GM19351 (cell line): ENCODE data around the gene XIRP2.
"Not testable (repeated sequence)": the region's sequence is repeated elsewhere in the genome, so short reads cannot be mapped to it uniquely, and the experiment has no call there.

ENCODE experiments used
- ATAC-seq: cut with Tn5 transposase; IDR thresholded peaks from one replicate; pipeline ENCODE4 v1.9.1; 2021; ENCODE audit warnings: mild to moderate bottlenecking, moderate library complexity; ENCODE audit not compliant: unreplicated experiment

Gene XIRP2

DNA sequence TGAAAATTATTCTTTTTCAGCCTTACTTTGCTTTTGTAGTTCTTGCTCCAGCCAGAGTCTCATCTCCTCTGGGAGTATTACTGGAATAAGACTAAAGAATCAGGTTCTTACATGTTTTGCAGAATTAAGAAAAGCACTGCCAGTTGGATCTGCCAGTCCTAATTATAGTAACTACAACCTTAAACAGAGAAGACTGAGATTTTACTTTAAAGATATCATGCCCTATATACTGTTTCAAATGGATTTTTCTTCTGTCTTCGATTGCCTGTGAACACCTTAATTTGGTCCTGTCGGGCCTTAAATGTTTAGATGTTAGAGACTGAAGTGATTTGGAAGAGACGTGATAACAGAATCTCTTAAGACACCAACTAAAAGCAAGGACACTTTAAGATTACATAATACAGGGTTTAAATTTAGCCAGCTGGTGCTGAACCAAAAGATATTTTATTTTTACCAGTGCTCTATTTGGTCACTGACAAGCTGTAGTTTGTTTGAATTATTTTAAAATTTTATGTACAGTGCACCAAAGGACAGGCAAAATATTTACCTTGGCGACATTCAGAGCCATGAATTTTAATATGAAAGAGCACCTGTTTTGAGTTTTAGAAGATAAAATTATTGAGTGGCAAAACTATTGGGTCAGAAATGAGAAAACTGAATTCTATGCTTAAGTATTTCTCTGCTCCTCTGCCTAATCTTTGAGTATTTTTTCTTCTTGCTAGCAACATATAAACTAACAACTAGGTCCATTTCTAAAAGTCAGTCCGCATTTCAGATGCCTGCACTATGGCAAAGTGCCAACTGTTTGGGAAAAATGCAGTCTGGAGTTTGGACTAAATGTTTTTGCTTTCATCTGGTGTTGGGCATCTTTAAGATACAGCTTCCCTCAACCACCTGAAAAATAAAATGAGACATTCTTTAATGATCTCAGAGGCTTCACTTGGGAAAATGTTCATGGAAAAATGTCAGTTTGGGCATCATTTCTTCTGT is 300.0 kb downstream of the XIRP2 start:
- ATAC-seq: no peak

GRCh38 chr2:167190053-167190452 is 301.8 kb downstream of the XIRP2 start:
- no peak for ATAC-seq

DNA sequence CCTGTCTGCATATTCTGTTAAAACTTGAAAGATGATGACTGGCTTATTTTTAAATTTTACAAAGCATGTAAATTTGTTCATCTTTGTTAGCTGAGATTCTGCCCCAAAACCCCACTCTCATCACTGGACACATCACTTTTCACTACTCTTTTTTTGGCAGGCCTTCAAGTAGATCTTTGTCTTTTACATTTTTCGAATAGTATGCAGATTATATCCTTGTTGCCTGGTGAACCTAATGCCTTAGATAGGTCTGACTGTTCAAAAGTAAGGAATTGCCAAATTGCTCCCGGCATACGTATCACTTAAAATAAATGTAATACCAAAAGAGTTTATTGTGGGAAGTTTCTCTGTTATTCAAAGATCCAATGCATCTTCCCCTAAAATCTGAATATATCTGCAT is 303.3 kb downstream of the XIRP2 start:
- ATAC-seq: no peak

DNA sequence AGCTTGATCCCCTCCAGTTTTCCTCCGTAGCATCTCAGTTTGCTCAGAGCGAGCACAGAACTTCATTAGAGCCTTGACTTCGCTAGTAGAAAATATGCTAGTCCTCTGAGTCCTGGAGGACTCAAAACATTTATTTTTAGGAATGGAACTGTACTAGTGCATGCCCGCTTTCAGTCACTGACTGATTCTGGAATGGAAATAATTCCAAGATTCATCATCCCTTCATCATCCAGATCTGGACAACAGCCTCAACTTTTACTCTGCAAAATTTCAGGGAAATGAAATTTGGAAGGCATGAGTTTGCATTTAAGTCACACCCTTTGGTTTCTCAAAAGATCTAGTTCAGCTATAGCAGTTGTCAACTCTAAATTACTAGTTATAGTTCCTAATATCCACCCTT is 304.6 kb downstream of the XIRP2 start:
- ATAC-seq: no peak

DNA sequence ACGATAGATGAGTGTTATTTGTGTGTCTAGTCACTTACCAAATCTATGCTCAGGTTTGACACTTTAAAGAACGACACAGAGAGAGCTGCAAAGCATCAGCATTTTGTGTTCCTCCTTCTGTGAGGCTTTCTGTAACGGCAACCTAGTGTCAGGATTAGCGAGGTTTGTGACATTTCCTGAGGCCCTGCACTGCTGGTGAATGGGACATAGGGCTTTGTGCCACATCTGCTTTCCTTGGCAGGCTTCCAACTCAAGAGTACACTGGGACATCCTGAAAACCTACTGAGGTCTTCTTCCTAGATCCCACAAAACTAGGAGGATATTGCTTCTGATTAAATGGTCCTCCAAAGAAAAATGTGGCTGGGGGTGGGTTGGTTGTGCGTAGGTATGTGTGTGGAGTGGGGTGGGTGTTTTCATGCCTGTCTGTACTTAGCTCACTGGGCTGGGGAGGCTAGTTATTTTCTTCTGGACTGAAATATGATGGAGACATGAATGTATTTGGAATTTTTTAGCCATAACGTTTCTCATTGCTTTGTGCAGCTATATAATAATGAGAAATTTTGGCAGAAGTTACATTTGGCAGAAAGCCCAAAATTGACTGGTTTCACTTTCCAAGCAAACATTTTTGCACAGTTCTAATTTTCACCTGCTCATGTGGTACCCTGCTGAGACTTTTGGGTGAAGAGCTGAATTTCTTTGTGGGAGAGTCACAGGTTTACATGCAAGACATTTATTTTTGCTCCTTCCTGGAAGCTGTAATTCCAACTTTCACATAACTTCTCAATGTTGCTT is 308.4 kb downstream of the XIRP2 start:
- no peak for ATAC-seq

GRCh38 chr2:167198009-167198408 is 309.7 kb downstream of the XIRP2 start:
- ATAC-seq: no peak

DNA sequence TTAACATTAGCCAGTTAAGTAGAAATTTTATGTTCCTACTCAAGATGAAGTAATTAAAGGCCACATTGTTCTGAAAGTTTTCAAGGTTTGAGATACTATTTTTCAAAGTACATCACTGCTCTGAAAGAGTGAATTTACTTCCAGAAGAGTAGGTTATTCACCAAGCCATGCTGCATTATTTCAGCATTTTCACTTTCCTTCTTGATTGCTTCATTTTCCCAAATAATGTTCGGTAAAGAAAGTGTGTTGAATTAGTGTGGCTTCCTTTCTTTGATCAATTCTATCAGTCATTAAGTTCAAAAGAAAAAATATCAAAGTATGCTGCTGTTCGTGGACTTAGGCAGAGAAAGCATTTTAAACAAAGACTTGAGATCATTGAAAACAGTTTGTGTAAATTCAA is 310.3 kb downstream of the XIRP2 start:
- no peak for ATAC-seq

- ATAC-seq: no peak
These were observed 311.7 kb downstream of the XIRP2 start for GRCh38 chr2:167200019-167200418.

- ATAC-seq: no peak
These were observed 321.5 kb downstream of the XIRP2 start for GRCh38 chr2:167209784-167210183.

GRCh38 chr2:167212014-167212648 is 323.9 kb downstream of the XIRP2 start:
- peak; percentile 95 for ATAC-seq

DNA sequence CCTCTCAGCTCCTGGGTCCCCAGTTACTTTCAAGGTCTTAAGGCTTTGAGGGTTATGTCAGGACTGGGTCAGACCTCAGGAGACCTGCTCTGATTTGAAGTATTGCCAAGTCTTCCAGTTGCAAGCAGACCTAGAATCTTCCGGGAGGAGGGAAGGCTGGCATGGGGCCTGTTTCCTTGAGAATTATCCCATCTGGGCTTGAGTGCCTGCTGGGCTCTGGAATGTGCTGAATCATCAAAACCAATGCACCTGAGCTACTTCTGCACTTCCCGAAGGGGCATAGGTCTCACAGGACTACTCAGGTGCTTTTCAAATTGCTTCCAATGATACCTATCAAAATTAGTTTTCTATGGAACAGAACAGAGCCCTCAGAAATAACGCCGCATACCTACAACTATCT is 327.3 kb downstream of the XIRP2 start:
- no peak for ATAC-seq

GRCh38 chr2:167237478-167237877 is 349.2 kb downstream of the XIRP2 start:
- ATAC-seq: no peak

- ATAC-seq: no peak
These were observed 352.4 kb downstream of the XIRP2 start for GRCh38 chr2:167240671-167241070.

DNA sequence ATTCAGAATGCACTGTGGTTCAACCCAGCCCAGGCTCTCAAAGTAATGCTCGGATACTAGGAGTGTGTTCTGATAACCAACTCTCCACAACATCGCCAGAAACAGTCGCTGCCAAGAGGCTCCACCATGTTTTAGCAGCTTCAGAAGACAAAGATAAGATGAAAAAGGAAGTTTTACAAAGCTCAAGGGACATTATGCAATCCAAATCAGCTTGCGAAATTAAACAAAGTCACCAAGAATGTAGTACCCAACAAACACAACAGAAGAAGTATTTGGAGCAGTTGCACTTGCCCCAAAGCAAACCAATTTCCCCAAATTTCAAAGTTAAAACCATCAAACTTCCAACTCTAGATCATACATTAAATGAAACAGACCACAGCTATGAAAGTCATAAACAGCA is 360.9 kb downstream of the XIRP2 start:
- ATAC-seq: no peak

DNA sequence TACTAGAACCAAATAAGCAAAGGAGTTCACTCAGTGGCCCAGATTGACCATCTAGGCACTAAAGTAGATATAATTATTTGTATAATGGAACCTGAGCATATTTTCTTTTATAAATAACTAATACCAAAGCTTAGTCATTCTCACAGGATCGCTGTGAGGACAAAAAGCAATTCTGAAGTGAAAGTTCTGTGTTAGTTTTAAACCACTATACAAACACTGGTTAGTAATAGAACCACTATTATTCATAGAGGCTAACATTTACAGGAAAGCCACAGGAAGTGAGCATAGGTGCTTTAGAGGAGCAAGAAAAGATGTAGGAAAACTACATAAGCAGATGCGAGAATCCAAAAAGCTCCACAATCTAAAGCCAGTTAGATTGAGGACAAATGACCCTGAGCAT is 364.7 kb downstream of the XIRP2 start:
- no peak for ATAC-seq

DNA sequence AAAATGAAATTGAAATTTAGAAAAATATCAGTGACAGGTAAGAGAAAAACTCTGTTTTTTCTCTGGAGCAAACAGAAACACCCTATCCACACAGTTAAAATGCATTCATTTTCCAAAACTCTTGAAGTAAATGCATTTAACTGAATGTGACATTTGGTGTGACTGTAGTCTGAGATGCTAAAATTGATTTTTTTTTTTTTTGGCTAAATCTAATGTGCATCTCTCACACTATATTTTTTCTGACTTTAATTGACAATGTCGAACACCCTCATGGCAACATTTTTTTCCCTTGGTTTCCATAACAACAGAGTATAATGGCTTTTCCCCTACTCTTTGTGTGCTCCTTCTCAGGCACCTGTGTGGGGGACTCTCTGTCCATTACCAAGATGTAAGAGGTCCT is 366.4 kb downstream of the XIRP2 start:
- no peak for ATAC-seq

DNA sequence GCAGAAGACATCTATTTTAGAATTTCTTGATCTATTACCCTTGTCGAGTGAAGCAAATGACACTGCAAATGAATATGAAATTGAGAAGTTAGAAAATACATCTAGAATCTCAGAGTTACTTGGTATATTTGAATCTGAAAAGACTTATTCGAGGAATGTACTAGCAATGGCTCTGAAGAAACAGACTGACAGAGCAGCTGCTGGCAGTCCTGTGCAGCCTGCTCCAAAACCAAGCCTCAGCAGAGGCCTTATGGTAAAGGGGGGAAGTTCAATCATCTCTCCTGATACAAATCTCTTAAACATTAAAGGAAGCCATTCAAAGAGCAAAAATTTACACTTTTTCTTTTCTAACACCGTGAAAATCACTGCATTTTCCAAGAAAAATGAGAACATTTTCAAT is 370.4 kb downstream of the XIRP2 start:
- no peak for ATAC-seq

DNA sequence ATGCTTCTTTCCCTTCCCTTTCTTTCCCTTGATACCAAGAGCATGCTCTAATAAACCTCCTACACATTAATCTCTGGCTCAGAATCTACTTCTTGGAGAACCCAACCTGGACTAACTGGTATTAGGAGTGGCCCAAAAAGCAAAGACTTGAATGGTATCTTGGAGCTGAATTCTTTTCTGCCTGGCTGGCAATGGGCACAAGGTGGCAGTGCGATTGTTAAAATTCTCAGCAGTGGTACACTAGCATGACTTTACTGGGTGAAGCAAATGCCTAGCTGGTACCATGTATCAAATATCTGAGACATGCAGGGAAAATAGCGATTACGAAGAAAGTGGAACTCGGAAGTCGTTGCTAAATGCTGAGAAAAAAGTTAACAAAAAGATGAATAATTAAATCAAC is 376.1 kb downstream of the XIRP2 start:
- no peak for ATAC-seq

DNA sequence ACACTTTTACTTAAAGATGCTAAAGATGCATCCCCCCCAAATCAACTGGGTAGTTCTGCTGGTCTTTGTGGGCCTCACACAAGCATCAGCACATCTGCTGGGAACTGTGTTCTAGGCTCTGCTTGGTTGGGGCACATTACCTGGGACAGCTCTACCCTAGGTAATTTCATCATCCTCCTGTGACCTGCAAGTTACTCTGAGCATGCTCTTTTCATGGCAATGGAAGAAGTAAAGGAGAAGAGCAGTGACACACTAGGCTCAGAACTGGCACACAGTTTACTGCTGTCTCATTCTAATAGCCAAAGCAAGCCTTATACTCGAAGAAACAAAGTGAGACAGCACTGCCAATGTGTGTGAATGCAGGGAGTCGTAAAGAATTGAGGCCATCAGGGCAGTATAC is 376.7 kb downstream of the XIRP2 start:
- ATAC-seq: no peak

GRCh38 chr2:167265722-167266121 is 377.4 kb downstream of the XIRP2 start:
- ATAC-seq: no peak

- not testable (repeated sequence) for ATAC-seq
These were observed 380.0 kb downstream of the XIRP2 start for GRCh38 chr2:167268245-167268644.
